B cell (primary cell): Measurements from ENCODE around the gene LRPPRC. TPM values are rescaled to one million over a fixed set of nuclear protein-coding genes. Genes with fewer than 3 reads are reported as not detected.

ENCODE experiments used
- ATAC-seq: fragments of 200-7000 bp; cut with Tn5 transposase; one replicate; pipeline ENCODE4 v1.10.0; 2021; ENCODE audit warnings: low read depth, mild to moderate bottlenecking, moderate number of reproducible peaks, moderate library complexity
- CTCF ChIA-PET: fragments of 350-600 bp; sonication (Branson Sonifier 250); formaldehyde crosslinking; loops from one replicate; lab custom pipeline; 2021; ENCODE audit warnings: antibody characterized with exemption, inconsistent platforms; lab: Charles Lee
- POLR2A ChIA-PET: fragments of 350-600 bp; sonication (Branson Sonifier 250); formaldehyde crosslinking; loops from one replicate; lab custom pipeline; 2021; ENCODE audit warnings: antibody characterized with exemption; lab: Charles Lee
- DNase-seq: peaks from one replicate; pipeline ENCODE4 v3.0.0; 2013
- H2AFZ ChIP-seq: 2 replicates; pipeline ENCODE4 v1.6.1; 2012; ENCODE audit warnings: mild to moderate bottlenecking, low read depth, low read length; ENCODE audit not compliant: insufficient read depth, poor library complexity, severe bottlenecking
- H3K27ac ChIP-seq, 2 donors: 1 replicate in 1 of 2; 2 replicates in 1 of 2; pipeline ENCODE4 v1.5.1; 2012 to 2013; ENCODE audit warnings: low read length in 2 of 2, mild to moderate bottlenecking in 2 of 2, moderate library complexity in 1 of 2
- H3K27me3 ChIP-seq, 4 experiments: fragments of 200-600 bp in 1 of 4; sonication (generic) in 1 of 4; replicated peaks in 1 of 4; 1 replicate in 2 of 4; 2 replicates in 2 of 4; pipeline versions ENCODE4 v1.6.1 to v1.7.0; 2013 to 2016; ENCODE audit warnings: low read length in 3 of 4, mild to moderate bottlenecking in 2 of 4, mixed read lengths in 1 of 4, moderate library complexity in 1 of 4; ENCODE audit not compliant: insufficient read depth in 4 of 4, control insufficient read depth in 3 of 4; ENCODE audit errors: control extremely low read depth in 1 of 4
- H3K36me3 ChIP-seq, 2 experiments: replicated peaks in 1 of 2; 1 replicate in 1 of 2; 2 replicates in 1 of 2; pipeline versions ENCODE4 v1.6.1 to v1.7.1; 2013; ENCODE audit warnings: low read length in 1 of 2; ENCODE audit not compliant: insufficient read depth in 2 of 2, control insufficient read depth in 1 of 2; ENCODE audit errors: control extremely low read depth in 1 of 2, extremely low read depth in 1 of 2
- H3K4me1 ChIP-seq, 2 donors: fragments of 200-600 bp in 1 of 2; sonication (generic) in 1 of 2; 1 replicate in 1 of 2; 2 replicates in 1 of 2; pipeline versions ENCODE4 v1.5.1 to v1.6.1; 2013 to 2017; ENCODE audit warnings: low read length in 2 of 2; ENCODE audit not compliant: control insufficient read depth in 2 of 2, insufficient read depth in 2 of 2
- H3K4me2 ChIP-seq: replicated peaks from 2 replicates; pipeline ENCODE3; 2012; ENCODE audit warnings: mild to moderate bottlenecking, low read depth, low read length; ENCODE audit not compliant: poor library complexity, severe bottlenecking
- H3K4me3 ChIP-seq, 5 experiments: fragments of 200-600 bp in 1 of 5; sonication (generic) in 1 of 5; 1 replicate in 3 of 5; 2 replicates in 2 of 5; pipeline versions ENCODE4 v1.5.1 to v1.7.0; 2011 to 2016; ENCODE audit warnings: low read length in 4 of 5, mild to moderate bottlenecking in 4 of 5, low read depth in 2 of 5, control low read depth in 1 of 5, moderate library complexity in 1 of 5; ENCODE audit not compliant: insufficient read depth in 1 of 5; ENCODE audit errors: control extremely low read depth in 1 of 5, extremely low read depth in 1 of 5
- H3K79me2 ChIP-seq: fragments of 200-600 bp; sonication (generic); one replicate; pipeline ENCODE4 v1.6.0; 2016; ENCODE audit warnings: low read length; ENCODE audit not compliant: control insufficient read depth, insufficient read depth
- H3K9ac ChIP-seq: fragments of 200-600 bp; sonication (generic); 2 replicates; pipeline ENCODE4 v1.6.1; 2017; ENCODE audit warnings: mild to moderate bottlenecking, low read length, moderate library complexity
- H3K9me3 ChIP-seq, 3 donors: one replicate each; pipeline versions ENCODE4 v1.6.1 to v1.7.1; 2013; ENCODE audit warnings: low read length in 2 of 3; ENCODE audit not compliant: control insufficient read depth in 2 of 3, insufficient read depth in 1 of 3; ENCODE audit errors: control extremely low read depth in 1 of 3
- H4K20me1 ChIP-seq: 2 replicates; pipeline ENCODE4 v1.6.0; 2012; ENCODE audit warnings: mild to moderate bottlenecking, low read length; ENCODE audit not compliant: insufficient read depth, control insufficient read depth, poor library complexity, severe bottlenecking
- H3K27ac Mint-ChIP-seq: one replicate; pipeline ENCODE4 v1.8.0; 2021; ENCODE audit warnings: mixed read lengths
- H3K27me3 Mint-ChIP-seq: one replicate; pipeline ENCODE4 v1.8.0; 2021; ENCODE audit warnings: mixed read lengths
- H3K4me1 Mint-ChIP-seq: one replicate; pipeline ENCODE4 v1.8.0; 2021; ENCODE audit warnings: mixed read lengths
- H3K4me3 Mint-ChIP-seq: one replicate; pipeline ENCODE4 v1.8.0; 2021; ENCODE audit warnings: mixed read lengths
- H3K9me3 Mint-ChIP-seq: one replicate; pipeline ENCODE4 v1.8.0; 2022; ENCODE audit warnings: mixed read lengths; ENCODE audit not compliant: insufficient read depth
- CTCF ChIP-seq: fragments of 200-600 bp; IDR thresholded peaks from one replicate; pipeline ENCODE4 v1.8.0; 2022; ENCODE audit warnings: antibody characterized with exemption, mild to moderate bottlenecking
- EZH2 ChIP-seq: IDR thresholded peaks from 2 replicates; pipeline ENCODE4 v1.6.1; 2012; ENCODE audit warnings: borderline replicate concordance, low read depth, mild to moderate bottlenecking, moderate library complexity, low read length; ENCODE audit not compliant: insufficient read depth, poor library complexity, severe bottlenecking
- WGBS: methylation state at CpG from one replicate; pipeline ENCODE4 v1.1.5; 2013; ENCODE audit warnings: missing lambda C conversion rate; ENCODE audit not compliant: insufficient coverage; 5-methylcytosine and 5-hydroxymethylcytosine counted together
- intact Hi-C: fragments of 100-400 bp; cut with micrococcal nuclease; formaldehyde crosslinking; loops from one replicate; pipeline ENCODE4 v1.10.0; 2022
- polyA plus RNA-seq: library from polyadenylated mRNA; depleted of rRNA; stranded (reverse); fragments of >200 nt; gene quantifications from 2 replicates; pipeline ENCODE4 v1.2.3, GENCODE V29; 2012
- total RNA-seq, 2 donors: library from RNA; stranded (reverse); fragments of 120-200 nt in 1 of 2; gene quantifications; 1 replicate in 1 of 2; 2 replicates in 1 of 2; pipeline versions ENCODE4 v1.2.3 to v1.2.4, GENCODE V29; 2013 to 2022

The LRPPRC gene
- total and polyA plus RNA-seq, 2 donors (not counting 1 experiment from before 2014, with no cell fraction given): 17.6 to 75.6 TPM

GRCh38 chr2:43885132-43885632 is 110.6 kb downstream of the LRPPRC start:
- Mint-ChIP-seq H3K4me3 (no peak overlapping the region), H3K27me3 (no peaks in the 10 kb centered on the region), H3K27ac (no peak overlapping the region), H3K9me3 (no peaks in the 10 kb centered on the region), H3K4me1 (no peaks in the 10 kb centered on the region)
- Histone ChIP-seq H3K27me3 (no peaks in the 10 kb centered on the region), H3K4me3 (no peak overlapping the region), H2AFZ (no peak overlapping the region), H3K9me3 (no peaks in the 10 kb centered on the region), H3K79me2 (no peaks in the 10 kb centered on the region), H3K4me1 (no peaks in the 10 kb centered on the region), H3K4me2 (no peak overlapping the region), H3K9ac (no peak overlapping the region), H3K36me3 (peaks cover 3 to 36% of the 10 kb centered on the region in 2 experiments), H3K27ac (no peak overlapping the region), H4K20me1 (no peaks in the 10 kb centered on the region)
- no peak for DNase-seq
- intact Hi-C loops: no loop called here
- no peak for ATAC-seq
- ChIA-PET CTCF (no interaction called here), POLR2A (no interaction called here)
- WGBS: 78% methylated on average over 4 of the region's 7 CpGs
- TF ChIP-seq EZH2 (no peak), CTCF (no peak)

GRCh38 chr2:43884689-43885088 is 111.1 kb downstream of the LRPPRC start:
- no peaks in the 10 kb centered on the region for H3K9me3 Mint-ChIP-seq
- no peaks in the 10 kb centered on the region for H3K4me1 Mint-ChIP-seq
- TF ChIP-seq EZH2 (no peak), CTCF (no peak)
- WGBS: 100% methylated on average over 1 of the region's 5 CpGs
- no peak for ATAC-seq
- no peaks in the 10 kb centered on the region for H3K79me2 ChIP-seq
- no peaks in the 10 kb centered on the region for H3K27me3 Mint-ChIP-seq
- H4K20me1 ChIP-seq: no peaks in the 10 kb centered on the region
- H3K27ac Mint-ChIP-seq: no peak overlapping the region
- no peak overlapping the region for H3K4me3 ChIP-seq
- no peak overlapping the region for H3K27ac ChIP-seq
- POLR2A ChIA-PET: no interaction called here
- H2AFZ ChIP-seq: no peak overlapping the region
- H3K9me3 ChIP-seq: no peaks in the 10 kb centered on the region
- no peaks in the 10 kb centered on the region for H3K4me1 ChIP-seq
- no peaks in the 10 kb centered on the region for H3K27me3 ChIP-seq
- no peak overlapping the region for H3K4me2 ChIP-seq
- DNase-seq: no peak
- CTCF ChIA-PET: interaction anchor here (1.1 kb wide), 1 partner anchor 58 kb away, joined by 3 read pairs; no protein-coding TSS in a partner anchor
- no peak overlapping the region for H3K4me3 Mint-ChIP-seq
- intact Hi-C loops: no loop called here
- no peak overlapping the region for H3K9ac ChIP-seq
- H3K36me3 ChIP-seq: peaks cover 3 to 31% of the 10 kb centered on the region in 2 experiments
